Loucy (cell line): ENCODE measurements around the gene HOXA11.

Experiments used
- H2AFZ ChIP-seq: fragments of 200-600 bp; sonication (generic); 2 replicates; pipeline ENCODE4 v1.6.0; 2016; ENCODE audit warnings: antibody characterized with exemption, mild to moderate bottlenecking, low read length, moderate library complexity
- H3F3A ChIP-seq: fragments of 200-600 bp; 2 replicates; pipeline ENCODE4 v1.6.0; 2016; ENCODE audit warnings: antibody characterized with exemption, low read depth, mild to moderate bottlenecking
- H3K27me3 ChIP-seq: fragments of 200-600 bp; sonication (generic); 2 replicates; pipeline ENCODE4 v1.6.1; 2014; ENCODE audit warnings: low read length, mild to moderate bottlenecking; ENCODE audit not compliant: insufficient read depth, poor library complexity, severe bottlenecking
- H3K36me3 ChIP-seq: fragments of 200-600 bp; sonication (generic); 2 replicates; pipeline ENCODE4 v1.6.1; 2016; ENCODE audit warnings: low read length; ENCODE audit not compliant: insufficient read depth
- H3K4me1 ChIP-seq: fragments of 200-600 bp; sonication (generic); 2 replicates; pipeline ENCODE4 v1.5.1; 2014; ENCODE audit warnings: low read length, mild to moderate bottlenecking; ENCODE audit not compliant: insufficient read depth, poor library complexity, severe bottlenecking
- H3K4me2 ChIP-seq: fragments of 200-600 bp; sonication (generic); 2 replicates; pipeline ENCODE4 v1.6.0; 2014; ENCODE audit warnings: antibody characterized with exemption, low read length, low read depth, mild to moderate bottlenecking; ENCODE audit not compliant: poor library complexity, severe bottlenecking
- H3K4me3 ChIP-seq: fragments of 200-600 bp; sonication (generic); 2 replicates; pipeline ENCODE4 v1.5.1; 2014; ENCODE audit warnings: low read length, mild to moderate bottlenecking, mixed read lengths; ENCODE audit not compliant: poor library complexity, severe bottlenecking
- H3K79me2 ChIP-seq: fragments of 200-600 bp; sonication (generic); 2 replicates; pipeline ENCODE4 v1.6.1; 2014; ENCODE audit warnings: low read length; ENCODE audit not compliant: insufficient read depth
- H3K9ac ChIP-seq: fragments of 200-600 bp; sonication (generic); 2 replicates; pipeline ENCODE4 v1.6.0; 2014; ENCODE audit warnings: mild to moderate bottlenecking, low read depth, low read length, moderate library complexity; ENCODE audit not compliant: poor library complexity, severe bottlenecking
- H3K9me2 ChIP-seq: fragments of 200-600 bp; sonication (generic); replicated peaks from 2 replicates; pipeline ENCODE4 v1.6.1; 2016; ENCODE audit warnings: low read depth, low read length, mixed read lengths
- H3K9me3 ChIP-seq: fragments of 200-600 bp; sonication (generic); 2 replicates; pipeline ENCODE4 v1.6.1; 2014; ENCODE audit warnings: mild to moderate bottlenecking, antibody characterized with exemption, low read length, low read depth; ENCODE audit not compliant: insufficient read depth
- H4K20me1 ChIP-seq: fragments of 200-600 bp; sonication (generic); 2 replicates; pipeline ENCODE4 v1.6.0; 2014; ENCODE audit warnings: antibody characterized with exemption, low read length, mild to moderate bottlenecking; ENCODE audit not compliant: insufficient read depth, poor library complexity, severe bottlenecking
- EZH2phosphoT487 ChIP-seq: fragments of 200-600 bp; IDR thresholded peaks from 2 replicates; pipeline ENCODE4 v1.6.1; 2018; ENCODE audit warnings: antibody characterized with exemption, mild to moderate bottlenecking, moderate library complexity, borderline replicate concordance
- TF ChIP-seq, protein P1 (sequence below): fragments of 200-600 bp; sonication (generic); conservative IDR thresholded peaks from 2 replicates; pipeline ENCODE4 v1.5.1; 2014; ENCODE audit warnings: mild to moderate bottlenecking, antibody characterized with exemption, low read length

Gene HOXA11

DNA sequence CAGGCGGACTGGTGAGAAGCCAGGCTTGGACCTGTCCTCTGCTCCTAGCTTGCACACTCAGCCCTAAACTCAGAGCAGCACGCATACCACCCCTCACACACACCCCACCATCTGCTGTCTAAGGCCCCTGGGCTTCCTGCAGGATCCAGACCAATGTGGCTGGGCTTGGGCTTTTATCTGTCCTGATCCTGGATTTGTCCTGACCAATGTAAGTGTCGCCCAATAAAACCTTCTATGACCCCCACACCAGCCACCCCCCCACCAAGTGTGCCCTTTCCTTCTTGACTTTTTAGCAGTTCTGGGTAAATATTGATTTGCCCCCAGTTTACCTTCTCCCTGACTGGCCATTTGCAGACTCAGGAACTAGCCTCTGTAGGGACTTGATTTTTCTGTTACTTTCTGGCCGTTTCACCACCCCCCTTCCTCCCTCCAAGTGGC lies 16.6 kb upstream of the HOXA11 start:
- Histone ChIP-seq H3K4me1 (peaks cover 26% of the 10 kb centered on the region), H4K20me1 (peaks cover 26% of the 10 kb centered on the region), H3K36me3 (no peaks in the 10 kb centered on the region; the same call in 1 of the 2 replicates), H2AFZ (peak overlapping the region; percentile 63; the same call in 1 of the 2 replicates), H3F3A (0 out of 2 replicates have a peak, but pooled peaks cover under 1% of the 10 kb centered on the region), H3K27me3 (no peaks in the 10 kb centered on the region), H3K9me3 (no peaks in the 10 kb centered on the region), H3K4me3 (peak overlapping the region; percentile 92), H3K9ac (peak overlapping the region; percentile 85), H3K9me2 (no peaks in the 10 kb centered on the region), H3K79me2 (peaks cover 60% of the 10 kb centered on the region), H3K4me2 (peak overlapping the region; percentile 90)
- no peak for TF ChIP-seq EZH2phosphoT487
- TF ChIP-seq, protein P1, sequence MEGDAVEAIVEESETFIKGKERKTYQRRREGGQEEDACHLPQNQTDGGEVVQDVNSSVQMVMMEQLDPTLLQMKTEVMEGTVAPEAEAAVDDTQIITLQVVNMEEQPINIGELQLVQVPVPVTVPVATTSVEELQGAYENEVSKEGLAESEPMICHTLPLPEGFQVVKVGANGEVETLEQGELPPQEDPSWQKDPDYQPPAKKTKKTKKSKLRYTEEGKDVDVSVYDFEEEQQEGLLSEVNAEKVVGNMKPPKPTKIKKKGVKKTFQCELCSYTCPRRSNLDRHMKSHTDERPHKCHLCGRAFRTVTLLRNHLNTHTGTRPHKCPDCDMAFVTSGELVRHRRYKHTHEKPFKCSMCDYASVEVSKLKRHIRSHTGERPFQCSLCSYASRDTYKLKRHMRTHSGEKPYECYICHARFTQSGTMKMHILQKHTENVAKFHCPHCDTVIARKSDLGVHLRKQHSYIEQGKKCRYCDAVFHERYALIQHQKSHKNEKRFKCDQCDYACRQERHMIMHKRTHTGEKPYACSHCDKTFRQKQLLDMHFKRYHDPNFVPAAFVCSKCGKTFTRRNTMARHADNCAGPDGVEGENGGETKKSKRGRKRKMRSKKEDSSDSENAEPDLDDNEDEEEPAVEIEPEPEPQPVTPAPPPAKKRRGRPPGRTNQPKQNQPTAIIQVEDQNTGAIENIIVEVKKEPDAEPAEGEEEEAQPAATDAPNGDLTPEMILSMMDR: no peak

DNA sequence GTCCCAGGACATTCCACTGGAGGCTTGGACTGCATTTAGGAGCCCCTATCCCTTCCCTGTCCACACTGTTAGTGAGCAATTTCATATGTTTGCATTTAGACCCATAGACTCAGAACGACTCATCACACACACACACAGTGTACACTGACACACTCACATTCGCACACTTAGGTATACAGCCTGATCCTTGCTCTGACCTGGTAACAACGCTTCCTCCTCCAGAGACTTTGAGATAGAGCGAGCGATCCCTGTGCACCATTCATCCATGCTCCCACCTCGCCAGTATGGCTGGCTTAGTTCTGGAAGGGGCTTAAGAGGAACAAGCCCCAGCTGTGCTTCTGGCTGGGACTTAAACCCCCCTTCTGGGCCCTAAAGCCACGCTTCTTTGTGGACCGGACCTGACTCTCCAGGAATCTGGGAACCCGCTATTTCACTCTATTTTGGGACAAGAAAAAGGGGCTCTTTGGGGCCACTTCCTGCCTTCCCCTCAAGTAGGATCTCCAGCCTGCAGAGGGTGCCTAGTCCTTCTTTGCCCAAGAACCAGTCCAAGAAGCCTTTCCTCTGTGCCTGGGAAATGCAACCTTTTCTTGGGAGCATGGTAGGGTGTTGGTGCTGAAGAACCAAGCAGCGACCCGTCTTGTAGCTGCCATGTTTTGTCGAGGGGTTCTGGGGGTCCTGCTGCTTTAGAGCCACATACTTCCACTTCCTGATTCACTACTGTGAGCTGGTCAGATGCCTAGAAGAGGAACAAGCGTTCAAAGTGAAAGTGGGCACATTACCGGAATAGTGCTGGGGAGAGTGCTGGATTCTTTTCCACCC lies 15.9 kb upstream of the HOXA11 start:
- Histone ChIP-seq H3K9me2 (no peaks in the 10 kb centered on the region), H3K9me3 (no peaks in the 10 kb centered on the region), H2AFZ (peak overlapping the region; percentile 63), H3K4me3 (peak overlapping the region; percentile 92), H3K36me3 (no peaks in the 10 kb centered on the region; the same call in 1 of the 2 replicates), H3K9ac (peak overlapping the region; percentile 85), H3K27me3 (no peaks in the 10 kb centered on the region), H3K4me1 (peaks cover 29% of the 10 kb centered on the region), H4K20me1 (peaks cover 31% of the 10 kb centered on the region), H3K79me2 (peaks cover 67% of the 10 kb centered on the region), H3K4me2 (peak overlapping the region; percentile 90), H3F3A (0 out of 2 replicates have a peak, but pooled peaks cover 4% of the 10 kb centered on the region)
- no peak for TF ChIP-seq EZH2phosphoT487
- TF ChIP-seq, protein P1: peak; percentile 23; the same call in 1 of the 2 replicates

DNA sequence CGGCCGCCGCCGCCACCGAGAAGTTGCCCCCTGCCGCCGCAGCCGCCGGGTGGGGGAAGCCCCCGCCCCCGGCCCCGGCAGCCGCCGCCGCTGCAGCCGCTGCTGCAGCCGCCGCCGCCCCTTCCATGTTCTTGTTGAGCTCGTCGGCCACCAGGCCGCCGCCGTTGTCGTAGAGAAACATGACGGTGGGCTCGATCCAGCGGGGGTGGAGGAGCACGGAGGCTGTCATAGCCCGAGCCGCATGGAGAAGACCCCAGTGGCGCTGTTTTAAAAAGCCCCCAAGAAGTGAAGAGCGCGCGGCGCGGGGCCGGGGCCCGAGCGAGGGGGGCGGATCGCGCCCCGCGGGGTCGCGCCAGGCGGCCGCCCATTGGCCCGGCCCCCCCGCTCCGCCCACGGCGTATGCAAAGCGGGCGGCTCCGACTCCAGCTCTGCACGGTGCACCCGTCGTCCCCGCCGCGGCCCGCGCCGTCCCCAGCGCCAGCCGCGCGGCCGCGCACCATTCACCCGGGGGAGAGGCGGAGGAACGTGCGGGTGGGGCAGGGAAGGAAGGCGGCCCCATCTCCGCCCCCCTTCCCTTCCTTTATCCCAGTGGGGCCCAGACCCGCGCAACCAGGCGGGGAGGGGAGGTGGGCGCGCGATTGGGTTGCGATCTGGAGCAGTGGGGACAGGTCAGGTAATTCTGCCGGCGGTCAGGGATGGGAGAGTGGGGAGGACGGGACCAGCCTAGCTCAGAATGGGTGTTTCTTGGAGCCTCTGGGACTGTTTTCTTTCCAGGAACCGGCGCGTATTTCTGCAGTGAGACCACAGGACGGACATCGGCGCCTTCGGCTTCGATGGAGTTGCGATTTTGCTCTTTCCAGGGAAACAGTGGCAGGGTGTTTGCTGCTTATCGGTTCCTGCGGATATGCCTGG lies 15.1 kb upstream of the HOXA11 start, which contains the start of gene HOXA13:
TSS of gene HOXA13 (minus strand) at position 243 of the 912 bp plus-strand sequence. CDS start at position 229, 14 bp downstream.
- Histone ChIP-seq H3K9ac (peak within 1 kb of the TSS; percentile 99), H3K4me3 (peak within 1 kb of the TSS; percentile 92), H4K20me1 (peaks cover 40% of the 10 kb centered on the region), H2AFZ (peak within 1 kb of the TSS; percentile 63), H3K9me2 (no peaks in the 10 kb centered on the region), H3K27me3 (no peaks in the 10 kb centered on the region), H3K79me2 (peaks cover 75% of the 10 kb centered on the region), H3K4me1 (peaks cover 32% of the 10 kb centered on the region), H3K36me3 (no peaks in the 10 kb centered on the region; the same call in 1 of the 2 replicates), H3K4me2 (peak within 1 kb of the TSS; percentile 98), H3F3A (0 out of 2 replicates have a peak, but pooled peaks cover 4% of the 10 kb centered on the region), H3K9me3 (no peaks in the 10 kb centered on the region)
- TF ChIP-seq, protein P1: no peak
- no peak for TF ChIP-seq EZH2phosphoT487
